SK-N-SH (cell line): ENCODE results near the gene CLEC12A.

Experiments
- TAF1 ChIP-seq: IDR thresholded peaks from 2 replicates; pipeline ENCODE4 v1.6.1; 2012; ENCODE audit warnings: low read depth, mild to moderate bottlenecking, low read length, moderate library complexity, borderline replicate concordance
- USF2 ChIP-seq: fragments of 150-350 bp; IDR thresholded peaks from 2 replicates; pipeline ENCODE4 v1.6.1; 2017; ENCODE audit warnings: antibody characterized with exemption, low read length, low read depth, borderline replicate concordance

DNA sequence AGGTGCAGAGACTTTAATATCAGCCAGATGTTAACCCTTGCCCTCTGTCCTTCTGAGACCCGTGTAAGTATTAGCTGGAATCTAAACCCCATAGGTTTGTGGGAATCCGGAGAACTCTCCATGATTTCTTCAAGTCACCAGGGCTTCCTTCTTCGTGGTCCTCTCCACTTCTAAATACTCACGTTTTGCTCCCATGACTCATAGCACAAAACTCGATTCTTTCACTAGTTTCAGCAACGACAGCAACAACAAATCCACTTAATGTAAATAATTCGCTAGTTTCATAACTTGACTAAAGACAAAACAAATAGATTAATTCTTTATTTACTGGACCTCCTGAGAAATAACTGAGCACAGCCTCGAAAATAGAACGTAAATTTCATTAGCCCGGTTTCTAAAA lies 34.6 kb upstream of the CLEC12A start:
- TF ChIP-seq USF2: no peak
- no peak for TF ChIP-seq TAF1
